GM19467 (cell line): Measurements from ENCODE around the gene GALNT16.
A peak's percentile ranks its signal among the peaks of the same experiment; 100 is the strongest.

ENCODE experiments used
- ATAC-seq: cut with Tn5 transposase; IDR thresholded peaks from one replicate; pipeline ENCODE4 v1.9.1; 2021; ENCODE audit warnings: mild to moderate bottlenecking, moderate library complexity; ENCODE audit not compliant: unreplicated experiment

The GALNT16 gene

GRCh38 chr14:69398818-69399210 is 138.9 kb downstream of the GALNT16 start:
- peak; percentile 8 for ATAC-seq

GRCh38 chr14:69399750-69400149 is 139.8 kb downstream of the GALNT16 start:
- no peak for ATAC-seq

GRCh38 chr14:69400154-69400553 is 140.2 kb downstream of the GALNT16 start:
- ATAC-seq = no peak

- ATAC-seq = no peak
Observed at GRCh38 chr14:69401841-69402240, 141.9 kb downstream of the GALNT16 start.

GRCh38 chr14:69404478-69404877 is 144.5 kb downstream of the GALNT16 start:
- no peak for ATAC-seq

GRCh38 chr14:69404883-69405282 is 144.9 kb downstream of the GALNT16 start:
- ATAC-seq = no peak

GRCh38 chr14:69405762-69406161 is 145.8 kb downstream of the GALNT16 start:
- ATAC-seq = no peak
